ENCODE measurements around the gene KLHDC8B.
A peak's percentile ranks its signal among the peaks of the same experiment; 100 is the strongest.
"Not testable (repeated sequence)": the region's sequence is repeated elsewhere in the genome, so short reads cannot be mapped to it uniquely, and the experiment has no call there.

Gene KLHDC8B

GRCh38 chr3:49181351-49181750, 10.0 kb downstream of the KLHDC8B start:
- DNase-seq (ENCODE audit: low spot score) (no peak), FAIRE-seq (no peak)

GRCh38 chr3:49182682-49183081, 11.3 kb downstream of the KLHDC8B start:
- no peak for DNase-seq (ENCODE audit: low spot score)
- FAIRE-seq, result no peak

DNA sequence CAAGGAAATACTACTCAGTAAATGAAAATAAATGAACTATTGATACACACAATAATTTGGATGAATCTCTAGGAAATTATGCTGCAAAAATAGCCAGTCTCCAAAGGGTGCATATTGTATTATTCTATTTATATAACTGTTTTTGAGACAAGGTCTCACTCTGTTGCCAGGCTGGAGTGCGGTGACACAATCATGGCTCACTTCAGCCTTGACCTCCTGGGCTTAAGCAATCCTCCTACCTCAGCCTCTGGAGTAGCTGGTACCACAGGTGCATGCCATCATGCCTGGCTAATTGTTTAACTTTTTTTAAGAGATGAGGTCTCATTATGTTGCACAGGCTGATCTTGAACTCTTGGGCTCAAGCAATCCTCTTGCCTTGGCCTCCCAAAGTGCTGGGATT, 12.5 kb downstream of the KLHDC8B start:
- DNase-seq (ENCODE audit: low spot score) (no peak), FAIRE-seq (no peak)

- FAIRE-seq, result no peak
Observed at GRCh38 chr3:49191741-49192140, 20.3 kb downstream of the KLHDC8B start.

DNA sequence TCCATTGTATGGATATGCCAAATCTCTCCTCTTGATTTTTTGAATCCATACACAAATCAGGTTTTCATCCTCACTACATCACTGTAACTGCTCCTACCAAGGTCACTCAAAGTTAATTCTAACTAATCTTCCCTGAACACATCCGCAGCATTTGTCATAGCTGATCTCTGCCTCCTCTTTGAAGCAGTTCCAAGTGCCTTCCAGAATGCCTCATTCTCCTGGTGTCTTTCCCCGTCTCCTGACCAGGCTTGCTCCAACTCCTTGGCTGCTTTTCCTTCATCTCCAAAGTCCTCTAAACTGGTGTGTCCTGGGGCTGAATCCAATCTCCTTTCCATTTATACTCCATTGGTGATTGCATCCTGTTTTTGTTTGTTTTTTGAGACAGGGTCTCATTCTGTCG, 26.8 kb downstream of the KLHDC8B start:
- no peak for DNase-seq (ENCODE audit: low spot score)
- no peak for FAIRE-seq

More at GRCh38 chr3:49191741-49192140, 20.3 kb downstream of the KLHDC8B start:
- DNase-seq (ENCODE audit: low spot score), result no peak

DNA sequence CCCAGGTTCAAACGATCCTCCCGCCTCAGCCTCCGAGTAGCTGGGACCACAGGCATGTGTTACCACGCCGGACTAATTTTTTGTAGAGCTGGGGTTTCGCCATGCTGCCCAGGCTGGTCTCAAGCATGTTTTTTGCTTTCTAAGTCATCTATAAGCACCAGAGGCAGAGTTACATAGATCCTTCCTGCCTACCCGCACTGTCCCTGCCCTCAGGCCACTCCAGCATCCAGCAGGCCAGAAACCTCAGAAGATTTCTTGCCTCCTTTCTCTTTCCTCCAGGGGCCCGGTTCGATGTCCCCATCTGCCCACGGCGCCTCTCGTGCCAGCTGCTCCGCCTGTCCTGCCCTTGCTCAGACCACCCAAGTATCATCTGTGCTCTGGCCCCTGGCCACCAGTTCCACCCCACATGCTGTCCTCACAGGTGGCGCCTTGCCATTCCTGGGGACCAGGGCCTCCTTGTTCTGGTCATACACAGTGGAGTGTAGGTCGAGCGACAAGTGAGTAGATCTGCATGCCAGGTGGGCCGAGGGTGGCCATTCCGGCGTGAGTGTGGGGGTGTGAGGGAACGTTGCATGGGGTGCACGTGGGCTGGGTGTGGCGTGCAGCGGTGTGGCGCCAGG, 27.3 kb downstream of the KLHDC8B start:
- no peak for DNase-seq (ENCODE audit: low spot score)

DNA sequence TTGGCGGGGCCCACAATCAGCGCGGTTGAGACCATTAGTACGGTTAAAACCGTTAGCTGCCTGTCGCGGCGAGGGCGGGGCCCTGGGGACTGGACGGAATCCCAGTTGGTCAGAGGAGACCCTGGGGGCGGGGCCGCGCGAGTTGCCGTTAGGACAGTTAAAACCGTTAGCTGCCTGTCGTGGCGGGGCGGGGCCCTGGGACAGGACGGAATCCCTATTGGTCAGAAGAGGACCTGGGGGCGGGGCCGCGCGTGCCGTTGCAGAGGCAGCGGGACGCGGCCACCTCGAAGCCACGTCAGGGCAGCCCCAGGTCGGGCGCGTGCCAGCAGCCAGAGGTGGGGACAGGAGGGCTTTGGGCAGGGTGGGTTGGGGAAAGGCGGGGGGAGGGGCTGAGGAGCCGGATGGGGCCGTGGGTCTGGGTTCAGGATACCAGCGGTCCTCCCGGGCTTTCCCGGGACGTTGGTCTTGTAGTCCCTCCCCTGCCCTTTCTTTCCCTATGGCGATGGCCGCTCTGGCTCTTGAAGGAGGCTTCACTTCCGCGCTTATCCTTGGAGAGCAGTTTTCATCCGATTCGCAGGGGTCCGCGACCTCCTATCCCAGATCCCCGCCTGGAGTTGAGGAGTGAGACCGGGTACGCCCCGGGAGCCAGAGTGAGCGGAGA, 28.0 kb downstream of the KLHDC8B start:
- no peak for FAIRE-seq
- peak; percentile 73 for DNase-seq (ENCODE audit: low spot score)

More for the DNA sequence above, 27.3 kb downstream of the KLHDC8B start:
- no peak for FAIRE-seq

- FAIRE-seq (no peak), DNase-seq (ENCODE audit: low spot score) (peak; percentile 6)
Observed at GRCh38 chr3:49199900-49200281, 28.5 kb downstream of the KLHDC8B start.

DNA sequence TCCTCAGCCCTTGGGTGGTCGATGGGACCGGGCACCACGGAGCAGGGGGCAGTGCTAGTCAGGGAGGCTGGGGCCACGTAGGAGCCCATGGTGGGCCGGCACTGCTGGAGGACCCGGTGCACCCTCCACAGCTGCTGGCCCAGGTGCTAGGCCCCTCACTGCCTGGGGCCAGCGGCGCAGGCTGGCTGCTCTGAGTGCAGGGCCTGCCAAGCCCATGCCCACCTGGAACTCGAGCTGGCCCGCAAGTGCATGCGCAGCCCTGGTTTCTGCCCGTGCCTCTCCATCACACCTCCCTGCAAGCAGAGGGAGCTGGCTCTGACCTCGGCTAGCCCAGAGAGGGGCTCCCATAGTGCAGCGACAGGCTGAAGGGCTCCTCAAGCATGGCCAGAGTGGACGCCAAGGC, 42.1 kb downstream of the KLHDC8B start:
- DNase-seq (ENCODE audit: low spot score) (no peak), FAIRE-seq (no peak)

GRCh38 chr3:49213998-49214397, 42.6 kb downstream of the KLHDC8B start:
- DNase-seq (ENCODE audit: low spot score), result no peak

DNA sequence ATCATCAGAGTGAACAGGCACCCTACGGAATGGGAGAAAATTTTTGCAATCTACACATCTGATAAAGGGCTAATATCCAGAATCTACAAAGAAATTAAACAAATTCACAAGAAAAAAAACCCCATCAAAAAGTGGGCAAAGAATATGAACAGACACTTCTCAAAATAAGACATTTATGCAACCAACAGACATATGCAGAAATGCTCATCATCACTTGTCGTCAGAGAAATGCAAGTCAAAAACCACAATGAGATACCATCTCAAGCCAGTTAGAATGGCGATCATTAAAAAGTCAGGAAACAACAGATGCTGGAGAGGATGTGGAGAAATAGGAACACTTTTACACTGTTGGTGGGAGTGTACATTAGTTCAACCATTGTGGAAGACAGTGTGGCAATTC, 45.3 kb downstream of the KLHDC8B start:
- not testable (repeated sequence) for FAIRE-seq; DNase-seq (ENCODE audit: low spot score)

More at GRCh38 chr3:49213998-49214397, 42.6 kb downstream of the KLHDC8B start:
- no peak for FAIRE-seq

- FAIRE-seq; DNase-seq (ENCODE audit: low spot score): not testable (repeated sequence)
Observed at GRCh38 chr3:49217108-49217507, 45.7 kb downstream of the KLHDC8B start.

DNA sequence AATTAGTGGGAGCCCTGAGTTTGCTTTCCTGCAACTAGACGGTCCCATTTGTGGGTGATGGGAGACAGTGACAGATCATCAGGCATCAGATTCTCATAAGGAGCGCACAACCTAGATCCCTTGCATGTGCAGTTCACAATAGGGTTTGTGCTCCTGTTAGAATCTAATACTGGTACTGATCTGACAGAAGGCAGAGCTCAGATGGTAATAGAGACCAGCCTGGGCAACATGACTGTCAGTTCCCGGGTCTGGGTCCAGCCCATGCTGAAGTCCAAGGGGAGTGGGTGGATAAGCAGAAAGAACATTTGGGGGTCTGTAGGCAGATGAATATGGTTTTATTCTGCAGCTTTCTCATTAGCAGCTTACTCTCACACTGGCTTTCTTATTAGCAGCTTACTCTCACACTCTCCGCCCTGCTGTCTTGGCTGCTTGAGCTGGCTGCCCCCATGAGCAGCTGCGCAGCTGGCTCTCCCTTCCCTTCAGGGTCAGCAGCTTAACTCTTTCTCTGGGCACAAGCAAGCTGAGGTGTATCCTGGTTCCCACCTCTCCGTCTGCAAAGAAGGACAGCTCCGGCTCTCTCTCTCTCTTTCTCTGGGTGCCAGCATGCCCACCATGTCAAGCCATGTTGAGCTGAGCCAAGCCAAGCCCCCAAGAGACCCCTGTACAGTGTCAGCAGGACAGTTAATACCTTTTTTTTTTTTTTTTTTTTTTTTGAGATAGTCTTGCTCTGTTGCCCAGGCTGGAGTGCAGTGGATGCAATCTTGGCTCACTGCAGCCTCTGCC, 46.5 kb downstream of the KLHDC8B start:
- FAIRE-seq, result no peak
- peak; percentile 14 for DNase-seq (ENCODE audit: low spot score)

DNA sequence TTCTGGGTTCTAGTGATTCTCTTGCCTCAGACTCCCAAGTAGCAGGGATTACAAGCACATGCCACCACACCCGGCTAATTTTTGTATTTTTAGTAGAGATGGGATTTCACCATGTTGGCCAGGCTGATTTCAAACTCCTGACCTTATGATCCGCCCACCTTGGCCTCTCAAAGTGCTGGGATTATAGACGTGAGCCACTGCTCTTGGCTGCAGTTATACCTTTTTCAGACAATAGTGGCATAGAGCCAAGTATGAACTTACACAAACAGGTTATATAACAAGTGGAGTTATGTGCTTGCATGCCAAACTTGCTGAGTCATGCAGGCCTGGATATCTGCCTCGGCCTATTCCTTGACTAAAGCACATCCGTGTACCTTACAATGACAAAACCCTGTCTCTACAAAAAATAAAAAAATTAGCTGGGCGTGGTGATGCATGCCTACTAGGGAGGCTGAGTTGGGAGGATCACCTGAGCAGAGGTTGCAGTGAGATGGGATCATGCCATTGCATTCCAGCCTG, 47.1 kb downstream of the KLHDC8B start:
- FAIRE-seq (peak; percentile 90), DNase-seq (ENCODE audit: low spot score) (peak; percentile 59)

- DNase-seq (ENCODE audit: low spot score) (no peak), FAIRE-seq (peak; percentile 50)
Observed at GRCh38 chr3:49219132-49219531, 47.7 kb downstream of the KLHDC8B start.

GRCh38 chr3:49220985-49221563, 49.7 kb downstream of the KLHDC8B start:
- not testable (repeated sequence) for DNase-seq (ENCODE audit: low spot score)

GRCh38 chr3:49222002-49222401, 50.6 kb downstream of the KLHDC8B start:
- DNase-seq (ENCODE audit: low spot score) (no peak), FAIRE-seq (no peak)

More at GRCh38 chr3:49220985-49221563, 49.7 kb downstream of the KLHDC8B start:
- FAIRE-seq, result not testable (repeated sequence)
